Ascending aorta (tissue), 2 donors: ENCODE data around the gene TDRKH. TPM values are rescaled to one million over a fixed set of nuclear protein-coding genes. Genes with fewer than 3 reads are reported as not detected.

Experiments
- DNase-seq, 2 donors: peaks; one replicate each; pipeline ENCODE4 v3.0.0-alpha.2; 2019; ENCODE audit warnings: low spot score in 2 of 2
- H3K27ac ChIP-seq, 2 donors: fragments of 200-600 bp; sonication (generic); one replicate each; pipeline ENCODE4 v1.5.1; 2016 to 2017; ENCODE audit warnings: mild to moderate bottlenecking in 1 of 2
- H3K27me3 ChIP-seq: fragments of 200-600 bp; sonication (generic); one replicate; pipeline ENCODE4 v1.5.1; 2017
- H3K36me3 ChIP-seq, 2 donors: fragments of 200-600 bp; sonication (generic); one replicate each; pipeline ENCODE4 v1.5.1; 2016
- H3K4me1 ChIP-seq, 2 donors: fragments of 200-600 bp; sonication (generic); one replicate each; pipeline ENCODE4 v1.5.1; 2016 to 2017; ENCODE audit warnings: mild to moderate bottlenecking in 1 of 2
- H3K4me3 ChIP-seq, 2 donors: fragments of 200-600 bp; sonication (generic); one replicate each; pipeline ENCODE4 v1.5.1; 2016 to 2017; ENCODE audit warnings: mild to moderate bottlenecking in 1 of 2
- H3K9me3 ChIP-seq, 2 donors: fragments of 200-600 bp; sonication (generic); one replicate each; pipeline ENCODE4 v1.5.1; 2016
- intact Hi-C: fragments of 100-400 bp; cut with DNase I; formaldehyde crosslinking; loops from one replicate; pipeline ENCODE4 v1.15.1; 2023
- total RNA-seq: library from RNA; depleted of rRNA; stranded (reverse); fragments of >200 nt; gene quantifications from one replicate; pipeline ENCODE4 v1.1.0, GENCODE V29; 2016
- TF ChIP-seq, protein P1 (sequence below), 3 experiments: fragments of 200-600 bp in 2 of 3; fragments of 450-650 bp in 1 of 3; sonication (generic) in 2 of 3; IDR thresholded peaks; one replicate each; pipeline ENCODE4 v1.5.1; 2016 to 2019; ENCODE audit warnings: antibody characterized with exemption in 3 of 3, mild to moderate bottlenecking in 1 of 3, moderate library complexity in 1 of 3

The TDRKH gene
- total RNA-seq, 1 donor from 2014 or later: 1.5 TPM

DNA sequence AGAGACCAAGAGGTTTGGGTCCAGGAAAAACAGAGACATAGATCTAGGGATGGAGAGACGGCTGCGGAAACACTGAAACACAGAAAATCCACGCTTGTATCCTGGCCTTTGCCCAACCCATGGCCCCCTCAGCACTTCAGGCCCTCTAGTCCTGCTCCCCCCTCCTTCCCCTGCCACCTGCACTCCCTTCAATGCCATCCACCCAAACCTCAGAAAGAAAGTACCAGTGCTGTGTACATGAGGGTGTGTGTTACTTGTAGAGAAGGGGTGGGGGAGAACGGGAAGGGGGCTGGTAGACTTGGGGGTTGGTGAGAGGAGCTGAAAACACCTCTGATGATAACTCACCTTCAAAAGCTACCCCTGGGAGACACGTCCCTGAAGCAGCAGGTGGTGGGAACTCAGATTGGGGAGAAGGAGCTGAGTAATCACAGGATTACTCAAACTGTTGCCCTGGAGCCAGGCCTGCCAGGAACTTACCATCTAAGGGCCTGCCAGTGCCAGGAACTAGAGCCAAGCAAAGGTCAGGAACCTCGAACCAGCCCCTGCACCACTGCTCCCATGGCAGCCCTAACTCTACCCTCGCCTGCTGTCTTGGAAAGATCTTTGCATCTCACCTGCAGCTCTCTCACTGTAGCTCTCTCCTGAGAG lies 29.8 kb upstream of the TDRKH start:
- TF ChIP-seq, protein P1, sequence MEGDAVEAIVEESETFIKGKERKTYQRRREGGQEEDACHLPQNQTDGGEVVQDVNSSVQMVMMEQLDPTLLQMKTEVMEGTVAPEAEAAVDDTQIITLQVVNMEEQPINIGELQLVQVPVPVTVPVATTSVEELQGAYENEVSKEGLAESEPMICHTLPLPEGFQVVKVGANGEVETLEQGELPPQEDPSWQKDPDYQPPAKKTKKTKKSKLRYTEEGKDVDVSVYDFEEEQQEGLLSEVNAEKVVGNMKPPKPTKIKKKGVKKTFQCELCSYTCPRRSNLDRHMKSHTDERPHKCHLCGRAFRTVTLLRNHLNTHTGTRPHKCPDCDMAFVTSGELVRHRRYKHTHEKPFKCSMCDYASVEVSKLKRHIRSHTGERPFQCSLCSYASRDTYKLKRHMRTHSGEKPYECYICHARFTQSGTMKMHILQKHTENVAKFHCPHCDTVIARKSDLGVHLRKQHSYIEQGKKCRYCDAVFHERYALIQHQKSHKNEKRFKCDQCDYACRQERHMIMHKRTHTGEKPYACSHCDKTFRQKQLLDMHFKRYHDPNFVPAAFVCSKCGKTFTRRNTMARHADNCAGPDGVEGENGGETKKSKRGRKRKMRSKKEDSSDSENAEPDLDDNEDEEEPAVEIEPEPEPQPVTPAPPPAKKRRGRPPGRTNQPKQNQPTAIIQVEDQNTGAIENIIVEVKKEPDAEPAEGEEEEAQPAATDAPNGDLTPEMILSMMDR (IDR thresholded peaks at IDR 0.05): no peak
- no peaks in the 10 kb centered on the region for H3K9me3 ChIP-seq
- no peaks in the 10 kb centered on the region for H3K4me1 ChIP-seq
- no peaks in the 10 kb centered on the region for H3K27me3 ChIP-seq
- no peaks in the 10 kb centered on the region for H3K36me3 ChIP-seq
- no peak for DNase-seq
- no peak overlapping the region for H3K4me3 ChIP-seq
- no peak overlapping the region for H3K27ac ChIP-seq
- intact Hi-C loops: no loop called here

DNA sequence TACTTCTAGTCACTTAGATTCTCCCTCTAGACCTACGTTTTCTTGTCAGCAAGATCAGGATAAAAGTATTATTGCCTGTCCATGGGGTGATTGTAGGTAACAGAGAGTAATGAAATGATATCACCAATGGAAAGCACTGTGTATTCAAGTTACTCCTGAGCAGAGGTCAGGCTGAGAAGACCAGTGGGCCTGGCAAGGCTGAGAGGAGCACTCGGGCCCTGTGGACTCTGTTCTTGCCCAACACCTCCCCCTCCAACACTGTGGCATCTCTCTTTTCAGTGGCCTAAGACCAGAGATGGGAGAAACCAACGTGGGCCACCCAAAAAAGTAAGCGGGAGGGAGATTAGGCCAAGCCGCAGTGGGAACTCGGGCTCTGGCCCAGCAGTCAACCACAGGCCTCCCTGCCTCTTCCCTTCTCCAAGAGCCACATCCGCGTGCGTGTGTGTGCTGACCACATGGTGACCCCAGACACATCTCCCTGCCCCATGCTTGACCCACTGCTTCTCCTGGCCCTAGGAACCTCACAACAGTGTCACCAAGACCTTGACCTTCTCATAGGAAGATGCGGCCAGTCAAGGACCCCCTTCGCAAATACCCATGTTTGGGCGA lies 29.0 kb upstream of the TDRKH start:
- DNase-seq: no peak
- H3K4me3 ChIP-seq: no peak overlapping the region
- H3K9me3 ChIP-seq: no peaks in the 10 kb centered on the region
- H3K36me3 ChIP-seq: no peaks in the 10 kb centered on the region
- intact Hi-C loops: no loop called here
- H3K27ac ChIP-seq: no peak overlapping the region
- no peaks in the 10 kb centered on the region for H3K27me3 ChIP-seq
- H3K4me1 ChIP-seq: no peaks in the 10 kb centered on the region
- TF ChIP-seq, protein P1 (IDR thresholded peaks at IDR 0.05): no peak

DNA sequence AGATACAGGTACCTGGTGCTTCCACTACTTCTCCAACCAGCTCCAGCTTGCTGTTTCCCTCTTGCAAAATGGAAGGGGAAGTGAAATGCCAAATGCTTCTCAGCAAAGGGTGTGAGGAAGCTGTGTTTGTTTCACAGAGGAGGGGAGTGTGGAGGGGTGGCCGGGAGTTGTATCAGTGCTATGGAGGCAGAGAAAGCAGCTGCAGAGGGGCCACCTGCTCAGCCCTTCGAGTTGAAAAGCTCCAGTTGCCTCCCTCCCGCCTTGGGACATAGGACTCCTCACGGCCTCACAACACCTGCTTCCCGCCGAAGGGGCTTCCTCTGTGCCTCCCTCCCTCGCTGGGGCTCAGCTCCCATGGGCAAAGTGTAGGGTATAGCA lies 27.0 kb upstream of the TDRKH start:
- Histone ChIP-seq H3K4me1 (no peaks in the 10 kb centered on the region), H3K27me3 (no peaks in the 10 kb centered on the region), H3K36me3 (no peaks in the 10 kb centered on the region), H3K9me3 (no peaks in the 10 kb centered on the region), H3K27ac (no peak overlapping the region), H3K4me3 (no peak overlapping the region)
- TF ChIP-seq, protein P1 (IDR thresholded peaks at IDR 0.05): no peak
- intact Hi-C loops: no loop called here
- DNase-seq: no peak

DNA sequence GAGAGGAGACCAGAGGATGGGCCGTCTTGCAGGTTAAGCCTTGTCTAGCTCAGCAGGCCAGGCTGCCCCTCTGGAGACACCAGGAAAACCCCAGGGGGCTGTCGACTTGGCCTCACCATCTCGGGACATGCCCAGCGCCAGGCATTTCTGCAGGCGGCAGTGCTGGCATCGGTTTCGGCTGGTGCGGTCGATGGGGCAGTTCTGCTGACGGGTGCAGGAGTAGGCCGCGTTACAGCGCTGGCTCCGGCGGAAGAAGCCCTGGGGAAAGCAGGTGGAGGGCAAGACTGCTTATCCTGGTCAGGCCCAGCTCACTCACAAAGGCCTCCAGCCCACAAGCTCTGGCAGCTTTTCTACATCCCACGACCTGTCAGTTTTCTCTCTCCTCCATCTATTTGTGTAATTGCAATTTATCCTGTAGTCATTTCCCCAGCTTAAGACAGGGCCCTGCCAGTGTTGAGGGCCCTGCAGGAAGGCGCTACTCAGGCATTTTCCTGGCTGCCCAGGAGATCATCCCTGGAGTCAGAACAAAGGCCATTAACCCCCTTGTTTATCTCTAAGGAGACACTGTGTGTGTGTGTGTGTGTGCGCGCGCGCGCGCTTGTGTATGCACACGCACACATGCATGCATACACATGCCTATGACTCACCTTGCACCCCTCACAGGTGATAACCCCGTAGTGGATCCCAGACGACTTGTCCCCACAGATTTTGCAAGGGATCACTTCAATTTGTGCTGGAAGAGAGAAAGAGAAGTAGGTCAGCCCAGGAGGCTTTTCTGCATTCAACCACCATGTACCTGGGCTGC lies 26.4 kb upstream of the TDRKH start:
- H3K27ac ChIP-seq: no peak overlapping the region
- intact Hi-C loops: no loop called here
- H3K4me1 ChIP-seq: no peaks in the 10 kb centered on the region
- H3K4me3 ChIP-seq: no peak overlapping the region
- H3K36me3 ChIP-seq: no peaks in the 10 kb centered on the region
- DNase-seq: no peak
- H3K27me3 ChIP-seq: no peaks in the 10 kb centered on the region
- TF ChIP-seq, protein P1 (IDR thresholded peaks at IDR 0.05): no peak
- no peaks in the 10 kb centered on the region for H3K9me3 ChIP-seq

DNA sequence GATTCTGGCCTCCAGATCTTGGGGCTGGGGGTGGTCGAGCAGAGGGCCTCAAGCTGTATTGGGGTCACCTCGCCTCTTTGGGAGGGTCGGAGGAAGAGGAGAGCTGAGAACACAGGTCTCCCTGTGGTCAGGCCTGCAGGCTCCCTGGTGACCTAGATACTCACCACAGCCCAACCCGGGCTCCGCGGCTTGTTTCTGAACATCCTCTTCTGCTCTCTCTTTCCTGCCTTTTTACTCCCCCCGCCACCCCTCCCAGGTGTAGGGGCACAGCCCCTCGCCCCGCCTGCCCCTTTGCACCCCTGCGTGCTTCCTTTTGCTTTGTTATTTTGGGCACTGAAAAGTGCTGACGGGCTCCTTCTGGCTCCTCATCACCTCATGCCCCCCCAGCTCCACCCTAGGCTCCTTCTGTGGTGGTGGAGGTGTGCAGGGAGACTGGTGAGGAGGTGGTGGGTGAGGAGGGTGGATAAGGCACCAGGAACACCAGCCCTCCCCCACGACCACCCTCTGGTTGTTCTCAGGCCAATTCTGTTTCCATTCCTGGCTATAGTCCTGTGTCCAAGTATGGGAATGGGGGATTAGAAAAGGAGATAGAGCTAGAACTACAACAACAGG lies 25.5 kb upstream of the TDRKH start:
- H3K36me3 ChIP-seq: no peaks in the 10 kb centered on the region
- intact Hi-C loops: no loop called here
- DNase-seq: no peak
- no peak overlapping the region for H3K27ac ChIP-seq
- no peaks in the 10 kb centered on the region for H3K4me1 ChIP-seq
- H3K4me3 ChIP-seq: no peak overlapping the region
- H3K27me3 ChIP-seq: no peaks in the 10 kb centered on the region
- no peaks in the 10 kb centered on the region for H3K9me3 ChIP-seq
- TF ChIP-seq, protein P1 (IDR thresholded peaks at IDR 0.05): no peak
